HEK293 (cell line): ENCODE data around the gene MX1.

Source experiments
- ATF2 ChIP-seq: fragments of 450-650 bp; formaldehyde crosslinking; IDR thresholded peaks from 2 replicates; pipeline ENCODE4 v1.5.1; 2016; ENCODE audit warnings: missing biosample characterization, missing genetic modification characterization, low read depth
- BCL6B ChIP-seq: fragments of 450-650 bp; formaldehyde crosslinking; IDR thresholded peaks from 2 replicates; pipeline ENCODE4 v1.5.1; 2017; ENCODE audit warnings: missing biosample characterization, missing genetic modification characterization
- CTCF ChIP-seq: fragments of 450-650 bp; formaldehyde crosslinking; IDR thresholded peaks from 2 replicates; pipeline ENCODE4 v1.5.1; 2016; ENCODE audit warnings: missing biosample characterization, missing genetic modification characterization
- MEIS1 ChIP-seq: sonication (generic); formaldehyde crosslinking; IDR thresholded peaks from 2 replicates; pipeline ENCODE4 v1.8.1; 2022; ENCODE audit warnings: missing genetic modification reagents, mild to moderate bottlenecking, borderline replicate concordance
- PRDM1 ChIP-seq: fragments of 450-650 bp; formaldehyde crosslinking; IDR thresholded peaks from 2 replicates; pipeline ENCODE4; 2016; ENCODE audit warnings: missing biosample characterization, missing genetic modification characterization
- REST ChIP-seq: fragments of 450-650 bp; formaldehyde crosslinking; IDR thresholded peaks from 2 replicates; pipeline ENCODE4 v1.5.1; 2016; ENCODE audit warnings: missing biosample characterization, missing genetic modification characterization
- ZFP41 ChIP-seq: fragments of 450-650 bp; formaldehyde crosslinking; IDR thresholded peaks from 2 replicates; pipeline ENCODE4 v1.5.1; 2016; ENCODE audit warnings: missing biosample characterization, missing genetic modification characterization, borderline replicate concordance
- ZNF133 ChIP-seq: fragments of 450-650 bp; formaldehyde crosslinking; IDR thresholded peaks from 2 replicates; pipeline ENCODE4 v1.5.1; 2016; ENCODE audit warnings: missing biosample characterization, missing genetic modification characterization
- ZNF138 ChIP-seq: fragments of 450-650 bp; formaldehyde crosslinking; IDR thresholded peaks from 2 replicates; pipeline ENCODE4 v1.5.1; 2016; ENCODE audit warnings: missing biosample characterization, missing genetic modification characterization, borderline replicate concordance
- ZNF2 ChIP-seq: fragments of 450-650 bp; formaldehyde crosslinking; IDR thresholded peaks from 2 replicates; pipeline ENCODE4 v1.5.1; 2016; ENCODE audit warnings: missing biosample characterization, missing genetic modification characterization
- ZNF660 ChIP-seq: fragments of 450-650 bp; IDR thresholded peaks from 2 replicates; pipeline ENCODE4 v1.5.1; 2018; ENCODE audit warnings: missing biosample characterization, mild to moderate bottlenecking, missing genetic modification characterization
- ZNF830 ChIP-seq: fragments of 450-650 bp; IDR thresholded peaks from 2 replicates; pipeline ENCODE4 v1.5.0; 2018; ENCODE audit warnings: missing biosample characterization, missing genetic modification characterization, low read depth, mild to moderate bottlenecking, moderate library complexity
- ZSCAN30 ChIP-seq: fragments of 450-650 bp; IDR thresholded peaks from 2 replicates; pipeline ENCODE4 v1.5.1; 2018; ENCODE audit warnings: missing biosample characterization, mild to moderate bottlenecking, missing genetic modification characterization, moderate library complexity

- TF ChIP-seq CTCF (tag by site-specific recombination) = no peak
- TF ChIP-seq PRDM1 (tag by site-specific recombination) = no peak
- TF ChIP-seq ZNF2 (tag by site-specific recombination) = no peak
- no peak for TF ChIP-seq BCL6B
- no peak for TF ChIP-seq ZNF660 (tag by site-specific recombination)
- no peak for TF ChIP-seq ZNF138
- TF ChIP-seq REST (tag by site-specific recombination) = no peak
- no peak for TF ChIP-seq MEIS1
- no peak for TF ChIP-seq ATF2
- no peak for TF ChIP-seq ZNF830
- TF ChIP-seq ZFP41 = no peak
- no peak for TF ChIP-seq ZSCAN30
- TF ChIP-seq ZNF133 (tag by site-specific recombination) = no peak
These were observed 81.7 kb downstream of the MX1 start, which contains the start of gene TMPRSS2 for GRCh38 chr21:41507521-41508414.
